MM.1S (cell line): Measurements from ENCODE around the gene AHRR.

ENCODE experiments used
- DNase-seq: peaks from one replicate; pipeline ENCODE4 v3.0.0-alpha.2; 2015
- H2AFZ ChIP-seq: fragments of 300-600 bp; sonication (generic); 2 replicates; pipeline ENCODE4 v1.6.0; 2016; ENCODE audit warnings: antibody characterized with exemption, low read length
- H3F3A ChIP-seq: fragments of 300-600 bp; sonication (generic); 2 replicates; pipeline ENCODE4 v1.6.1; 2016; ENCODE audit warnings: mild to moderate bottlenecking, antibody characterized with exemption, low read length, moderate library complexity, mixed read lengths; ENCODE audit not compliant: insufficient read depth
- H3K27ac ChIP-seq: fragments of 300-600 bp; sonication (generic); 2 replicates; pipeline ENCODE4 v1.5.1; 2016; ENCODE audit warnings: mild to moderate bottlenecking, low read length
- H3K27me3 ChIP-seq: fragments of 300-600 bp; sonication (generic); replicated peaks from 2 replicates; pipeline ENCODE4 v1.6.0; 2016; ENCODE audit warnings: low read length; ENCODE audit not compliant: insufficient read depth
- H3K36me3 ChIP-seq: fragments of 300-600 bp; sonication (generic); replicated peaks from 2 replicates; pipeline ENCODE4 v1.6.1; 2016; ENCODE audit warnings: mild to moderate bottlenecking, low read length, mixed read lengths; ENCODE audit not compliant: insufficient read depth
- H3K4me1 ChIP-seq: fragments of 300-600 bp; sonication (generic); 2 replicates; pipeline ENCODE4 v1.6.1; 2016; ENCODE audit warnings: low read length, mixed read lengths
- H3K4me2 ChIP-seq: fragments of 300-600 bp; sonication (generic); 2 replicates; pipeline ENCODE4 v1.6.0; 2016; ENCODE audit warnings: low read depth, low read length
- H3K4me3 ChIP-seq: fragments of 300-600 bp; sonication (generic); 2 replicates; pipeline ENCODE4 v1.5.1; 2016; ENCODE audit warnings: low read length, mixed read lengths
- H3K79me2 ChIP-seq: fragments of 300-600 bp; sonication (generic); 2 replicates; pipeline ENCODE4 v1.6.1; 2016; ENCODE audit warnings: mixed run types, low read length, mixed read lengths
- H3K9ac ChIP-seq: fragments of 300-600 bp; sonication (generic); 2 replicates; pipeline ENCODE4 v1.6.1; 2016; ENCODE audit warnings: low read length, mixed read lengths
- H3K9me2 ChIP-seq: fragments of 300-600 bp; sonication (generic); replicated peaks from 2 replicates; pipeline ENCODE4 v1.6.1; 2016; ENCODE audit warnings: mild to moderate bottlenecking, low read length, mixed read lengths; ENCODE audit not compliant: insufficient read depth
- H3K9me3 ChIP-seq: fragments of 300-600 bp; sonication (generic); replicated peaks from 2 replicates; pipeline ENCODE4 v1.6.1; 2016; ENCODE audit warnings: mild to moderate bottlenecking, low read length, mixed read lengths; ENCODE audit not compliant: insufficient read depth
- H4K20me1 ChIP-seq: fragments of 300-600 bp; sonication (generic); 2 replicates; pipeline ENCODE4 v1.6.1; 2016; ENCODE audit warnings: mild to moderate bottlenecking, low read length, moderate library complexity, mixed read lengths; ENCODE audit not compliant: insufficient read depth
- EZH2 ChIP-seq: fragments of 300-600 bp; sonication (generic); optimal IDR thresholded peaks from 2 replicates; pipeline ENCODE3; 2017; ENCODE audit warnings: low read depth, mild to moderate bottlenecking, antibody characterized with exemption, low read length, mixed read lengths
- EZH2phosphoT487 ChIP-seq: fragments of 300-600 bp; sonication (generic); IDR thresholded peaks from 2 replicates; pipeline ENCODE4 v1.6.1; 2018; ENCODE audit warnings: antibody characterized with exemption, low read length
- TF ChIP-seq, protein P1 (sequence below): fragments of 300-600 bp; sonication (generic); IDR thresholded peaks from 2 replicates; pipeline ENCODE4 v1.5.1; 2016; ENCODE audit warnings: antibody characterized with exemption, low read length, mixed read lengths

AHRR gene

DNA sequence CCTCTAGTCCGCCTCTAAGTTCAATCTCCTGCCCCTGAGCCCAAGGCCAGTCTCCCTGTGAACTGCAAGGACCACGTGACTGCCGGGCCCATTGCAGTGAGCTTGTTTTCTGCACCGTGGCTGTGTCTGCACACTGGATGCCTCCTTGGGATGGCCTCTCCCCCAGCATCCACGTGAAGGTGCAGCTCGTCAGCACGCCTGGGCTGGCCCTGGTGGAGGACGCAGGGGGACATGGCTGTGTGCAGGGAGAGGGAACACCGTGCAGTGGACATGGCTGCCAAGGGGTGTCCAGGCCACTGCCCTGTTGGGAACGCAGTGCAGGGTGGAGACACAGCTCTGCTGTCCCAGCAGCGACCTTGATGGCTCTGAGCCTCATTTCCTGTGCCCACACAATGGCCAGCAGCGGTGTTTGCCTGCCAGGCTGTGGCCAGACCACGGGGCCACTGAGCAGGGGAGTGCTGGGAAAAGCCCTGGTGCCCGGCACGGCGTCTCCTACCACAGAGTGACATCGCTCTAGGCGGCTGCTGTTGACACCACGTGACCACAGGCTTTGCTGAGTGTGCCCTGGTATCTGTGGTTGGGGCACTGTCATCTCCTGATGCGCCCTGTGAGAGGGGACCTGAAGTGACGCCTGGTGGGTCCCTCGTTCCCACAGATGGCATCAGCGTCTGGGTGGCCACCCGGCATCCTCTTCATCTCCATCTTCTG lies 94.6 kb downstream of the AHRR start:
- Histone ChIP-seq H3K9ac (no peak overlapping the region), H3K27me3 (no peaks in the 10 kb centered on the region), H3K9me3 (no peaks in the 10 kb centered on the region), H3K36me3 (no peaks in the 10 kb centered on the region), H2AFZ (no peak overlapping the region), H3K4me2 (no peak overlapping the region), H3K27ac (no peak overlapping the region), H3K9me2 (no peaks in the 10 kb centered on the region), H3F3A (no peaks in the 10 kb centered on the region), H4K20me1 (no peaks in the 10 kb centered on the region), H3K4me1 (no peaks in the 10 kb centered on the region), H3K4me3 (no peak overlapping the region), H3K79me2 (no peaks in the 10 kb centered on the region)
- TF ChIP-seq, protein P1, sequence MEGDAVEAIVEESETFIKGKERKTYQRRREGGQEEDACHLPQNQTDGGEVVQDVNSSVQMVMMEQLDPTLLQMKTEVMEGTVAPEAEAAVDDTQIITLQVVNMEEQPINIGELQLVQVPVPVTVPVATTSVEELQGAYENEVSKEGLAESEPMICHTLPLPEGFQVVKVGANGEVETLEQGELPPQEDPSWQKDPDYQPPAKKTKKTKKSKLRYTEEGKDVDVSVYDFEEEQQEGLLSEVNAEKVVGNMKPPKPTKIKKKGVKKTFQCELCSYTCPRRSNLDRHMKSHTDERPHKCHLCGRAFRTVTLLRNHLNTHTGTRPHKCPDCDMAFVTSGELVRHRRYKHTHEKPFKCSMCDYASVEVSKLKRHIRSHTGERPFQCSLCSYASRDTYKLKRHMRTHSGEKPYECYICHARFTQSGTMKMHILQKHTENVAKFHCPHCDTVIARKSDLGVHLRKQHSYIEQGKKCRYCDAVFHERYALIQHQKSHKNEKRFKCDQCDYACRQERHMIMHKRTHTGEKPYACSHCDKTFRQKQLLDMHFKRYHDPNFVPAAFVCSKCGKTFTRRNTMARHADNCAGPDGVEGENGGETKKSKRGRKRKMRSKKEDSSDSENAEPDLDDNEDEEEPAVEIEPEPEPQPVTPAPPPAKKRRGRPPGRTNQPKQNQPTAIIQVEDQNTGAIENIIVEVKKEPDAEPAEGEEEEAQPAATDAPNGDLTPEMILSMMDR = no peak
- TF ChIP-seq EZH2phosphoT487 (no peak), EZH2 (no peak)
- DNase-seq = no peak

DNA sequence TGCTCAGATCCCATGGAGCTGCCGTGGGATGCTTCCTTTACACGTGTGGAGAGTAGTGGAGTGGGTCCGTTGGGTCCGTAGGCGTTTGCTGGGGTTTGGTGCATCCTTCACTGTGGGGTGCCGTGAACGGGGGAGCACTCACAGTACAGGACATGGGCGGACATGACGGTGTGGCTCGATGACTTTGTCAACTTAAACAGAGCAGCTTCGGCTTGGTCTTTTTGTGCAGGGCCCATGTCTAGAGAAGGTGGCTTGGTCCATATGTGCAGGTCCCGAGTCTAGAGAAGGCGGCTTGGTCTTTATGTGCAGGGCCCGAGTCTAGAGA lies 95.1 kb downstream of the AHRR start:
- H3K36me3 ChIP-seq = no peaks in the 10 kb centered on the region
- H3K9ac ChIP-seq = no peak overlapping the region
- no peaks in the 10 kb centered on the region for H3K4me1 ChIP-seq
- no peak overlapping the region for H3K27ac ChIP-seq
- H3K4me3 ChIP-seq = no peak overlapping the region
- H3K9me2 ChIP-seq = no peaks in the 10 kb centered on the region
- TF ChIP-seq EZH2 = no peak
- TF ChIP-seq EZH2phosphoT487 = no peak
- TF ChIP-seq, protein P1 = no peak
- no peaks in the 10 kb centered on the region for H3K79me2 ChIP-seq
- H3K27me3 ChIP-seq = no peaks in the 10 kb centered on the region
- no peaks in the 10 kb centered on the region for H3F3A ChIP-seq
- H3K4me2 ChIP-seq = no peak overlapping the region
- H3K9me3 ChIP-seq = no peaks in the 10 kb centered on the region
- no peaks in the 10 kb centered on the region for H4K20me1 ChIP-seq
- H2AFZ ChIP-seq = no peak overlapping the region
- DNase-seq = no peak

DNA sequence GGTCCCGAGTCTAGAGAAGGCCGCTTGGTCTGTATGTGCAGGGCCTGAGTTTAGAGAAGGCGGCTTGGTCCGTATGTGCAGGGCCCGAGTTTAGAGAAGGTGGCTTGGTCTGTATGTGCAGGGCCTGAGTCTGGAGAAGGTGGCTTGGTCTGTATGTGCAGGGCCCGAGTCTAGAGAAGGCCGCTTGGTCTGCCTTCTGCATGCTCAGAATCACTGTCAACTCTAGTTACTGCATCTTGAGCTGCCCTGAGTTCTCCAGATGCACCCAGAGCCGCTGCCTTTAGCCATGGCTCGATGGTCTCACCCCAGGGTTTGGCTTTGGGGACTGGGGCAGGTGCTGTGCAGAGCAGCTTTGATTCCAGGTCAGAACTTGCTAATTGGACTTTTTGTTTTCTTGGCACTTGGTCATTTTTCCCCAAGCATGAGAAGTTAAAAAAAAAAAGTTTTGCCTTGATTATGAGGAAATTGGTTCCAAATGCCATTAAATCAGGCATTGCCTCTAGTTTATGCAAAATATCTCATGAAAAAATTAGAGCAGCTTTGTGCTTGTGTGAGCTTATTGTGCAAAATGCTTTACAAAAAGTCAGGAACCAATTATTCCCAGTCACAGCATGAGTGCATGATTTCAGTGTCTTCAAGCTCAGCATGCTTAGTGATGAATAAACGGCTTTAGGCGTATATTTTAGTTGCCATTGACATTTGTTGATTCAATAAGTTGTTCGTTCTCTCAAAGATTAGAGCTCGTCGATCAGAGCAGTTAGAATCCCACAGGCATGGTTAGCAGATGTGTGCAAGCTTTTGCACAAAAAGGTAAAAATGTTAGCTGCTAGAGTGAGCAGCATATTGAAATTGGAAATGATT lies 96.0 kb downstream of the AHRR start:
- no peak overlapping the region for H3K4me3 ChIP-seq
- H3K79me2 ChIP-seq = no peaks in the 10 kb centered on the region
- no peaks in the 10 kb centered on the region for H3K27me3 ChIP-seq
- H3K9me3 ChIP-seq = no peaks in the 10 kb centered on the region
- H3K4me1 ChIP-seq = no peaks in the 10 kb centered on the region
- TF ChIP-seq, protein P1 = no peak
- no peak for TF ChIP-seq EZH2
- TF ChIP-seq EZH2phosphoT487 = no peak
- H3K27ac ChIP-seq = no peak overlapping the region
- H3K36me3 ChIP-seq = no peaks in the 10 kb centered on the region
- H3F3A ChIP-seq = no peaks in the 10 kb centered on the region
- no peak overlapping the region for H2AFZ ChIP-seq
- no peaks in the 10 kb centered on the region for H3K9me2 ChIP-seq
- no peak overlapping the region for H3K9ac ChIP-seq
- no peaks in the 10 kb centered on the region for H4K20me1 ChIP-seq
- H3K4me2 ChIP-seq = no peak overlapping the region
- DNase-seq = no peak
